ENCODE results near the gene HS3ST3B1.

GRCh38 chr17:14304222-14304772, 3.4 kb downstream of the HS3ST3B1 start:
- no peak for TF ChIP-seq YY1 (IDR thresholded peaks at IDR 0.05; ENCODE audit: extremely low read depth, insufficient replicate concordance, low read depth, low read length)
- no peak for TF ChIP-seq SP1 (IDR thresholded peaks at IDR 0.05; ENCODE audit: low read depth)
- no peak for TF ChIP-seq CTCF (IDR thresholded peaks at IDR 0.05 in 2 of 3, conservative IDR thresholded peaks at IDR 0.05 in 1 of 3; ENCODE audit: borderline replicate concordance in 1 of 3, insufficient read depth in 1 of 3, low read depth in 2 of 3, low read length in 2 of 3)
- TF ChIP-seq POLR2A (IDR thresholded peaks at IDR 0.05; ENCODE audit: borderline replicate concordance, extremely low read depth, insufficient read depth, insufficient read length) = no peak
- TF ChIP-seq, protein P1, sequence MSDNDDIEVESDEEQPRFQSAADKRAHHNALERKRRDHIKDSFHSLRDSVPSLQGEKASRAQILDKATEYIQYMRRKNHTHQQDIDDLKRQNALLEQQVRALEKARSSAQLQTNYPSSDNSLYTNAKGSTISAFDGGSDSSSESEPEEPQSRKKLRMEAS (IDR thresholded peaks at IDR 0.05) = no peak
- no peak for TF ChIP-seq POLR2AphosphoS5 (IDR thresholded peaks at IDR 0.05; ENCODE audit: low read depth, low read length)
- TF ChIP-seq RAD21 (IDR thresholded peaks at IDR 0.05; ENCODE audit: low read depth) = no peak
- TF ChIP-seq SIN3A (IDR thresholded peaks at IDR 0.05; ENCODE audit: low read depth) = no peak
- TF ChIP-seq JUND (IDR thresholded peaks at IDR 0.05) = no peak
- no peak for TF ChIP-seq CEBPB (IDR thresholded peaks at IDR 0.05; ENCODE audit: low read depth)
- no peak for TF ChIP-seq SRF (IDR thresholded peaks at IDR 0.05; ENCODE audit: low read depth)
- no peak for TF ChIP-seq FOSL1 (IDR thresholded peaks at IDR 0.05; ENCODE audit: low read depth)
- no peak for TF ChIP-seq EGR1 (IDR thresholded peaks at IDR 0.05; ENCODE audit: low read depth)
- no peak for TF ChIP-seq ATF3 (IDR thresholded peaks at IDR 0.05)
